Measurements from ENCODE around the gene MED20. TPM values are rescaled to one million over a fixed set of nuclear protein-coding genes. Genes with fewer than 3 reads are reported as not detected.
A peak's percentile ranks its signal among the peaks of the same experiment; 100 is the strongest.

The MED20 gene
- total and polyA plus RNA-seq, 2 donors (not counting 3 experiments of a cell fraction or from before 2014, with no cell fraction given), result 30.4 to 37.8 TPM

- H3K36me3 ChIP-seq (ENCODE audit: control insufficient read depth in 2 of 2, extremely low read depth in 1 of 2, insufficient read depth in 2 of 2, low read length in 2 of 2), result peaks cover 2% of the 10 kb centered on the region in 2 experiments
- intact Hi-C loops (cut with micrococcal nuclease) (loop anchor here (5.0 kb wide), 1 partner anchor 85 kb away; no protein-coding TSS in a partner anchor), dilution Hi-C loops (cut with MboI; ENCODE audit: extremely low pct_ligation_motif_present, low sequenced_read_pairs) (no loop called here)
- H3K27ac ChIP-seq (ENCODE audit: insufficient read depth, low read depth, low read length), result peak overlapping the region; percentile 45
- peak overlapping the region; percentile 14 to 58 (median 56) for H3K4me3 ChIP-seq (replicated peaks in 1 of 3; ENCODE audit: insufficient read depth in 1 of 3, low read depth in 1 of 3, low read length in 3 of 3)
- H4K20me1 ChIP-seq (replicated peaks; ENCODE audit: control insufficient read depth, extremely low read depth, insufficient read depth, low read length), result no peaks in the 10 kb centered on the region
- ChIA-PET POLR2A (interaction anchor here (0.6 to 0.8 kb wide), 2 partner anchors 33 to 47 kb away, joined by 3 to 4 read pairs; partner anchors contain the start of gene USP49), CTCF (interaction anchor here (0.7 to 2.5 kb wide), 7 partner anchors 12 to 156 kb away, joined by 3 to 14 read pairs (median 6); partner anchors contain the start of genes BYSL, MED20 and TOMM6)
- DNase-seq (ENCODE audit: low read depth, low spot score) (peak; percentile 71), FAIRE-seq (no peak)
- H3K27me3 ChIP-seq (ENCODE audit: control insufficient read depth in 2 of 2, insufficient read depth in 2 of 2, low read length in 2 of 2), result no peaks in the 10 kb centered on the region
- no peaks in the 10 kb centered on the region for H3K9me3 ChIP-seq (replicated peaks; ENCODE audit: control insufficient read depth, insufficient read depth, low read length)
- H3K4me1 ChIP-seq (ENCODE audit: control insufficient read depth, extremely low read depth, insufficient read depth, low read length), result peaks cover 34% of the 10 kb centered on the region
- BruUV-seq (replicated peaks), result TSS peak; percentile 45
- H3K9ac ChIP-seq (replicated peaks; ENCODE audit: extremely low read depth, insufficient read depth, low read length), result peak overlapping the region; percentile 36
- TF ChIP-seq, protein P1, sequence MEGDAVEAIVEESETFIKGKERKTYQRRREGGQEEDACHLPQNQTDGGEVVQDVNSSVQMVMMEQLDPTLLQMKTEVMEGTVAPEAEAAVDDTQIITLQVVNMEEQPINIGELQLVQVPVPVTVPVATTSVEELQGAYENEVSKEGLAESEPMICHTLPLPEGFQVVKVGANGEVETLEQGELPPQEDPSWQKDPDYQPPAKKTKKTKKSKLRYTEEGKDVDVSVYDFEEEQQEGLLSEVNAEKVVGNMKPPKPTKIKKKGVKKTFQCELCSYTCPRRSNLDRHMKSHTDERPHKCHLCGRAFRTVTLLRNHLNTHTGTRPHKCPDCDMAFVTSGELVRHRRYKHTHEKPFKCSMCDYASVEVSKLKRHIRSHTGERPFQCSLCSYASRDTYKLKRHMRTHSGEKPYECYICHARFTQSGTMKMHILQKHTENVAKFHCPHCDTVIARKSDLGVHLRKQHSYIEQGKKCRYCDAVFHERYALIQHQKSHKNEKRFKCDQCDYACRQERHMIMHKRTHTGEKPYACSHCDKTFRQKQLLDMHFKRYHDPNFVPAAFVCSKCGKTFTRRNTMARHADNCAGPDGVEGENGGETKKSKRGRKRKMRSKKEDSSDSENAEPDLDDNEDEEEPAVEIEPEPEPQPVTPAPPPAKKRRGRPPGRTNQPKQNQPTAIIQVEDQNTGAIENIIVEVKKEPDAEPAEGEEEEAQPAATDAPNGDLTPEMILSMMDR (IDR thresholded peaks at IDR 0.05; ENCODE audit: extremely low read depth in 1 of 2, insufficient read depth in 1 of 2, low read depth in 1 of 2, low read length in 2 of 2), result no peak
- TF ChIP-seq MAX (IDR thresholded peaks at IDR 0.05; ENCODE audit: insufficient read depth, insufficient read length), result no peak
- TF ChIP-seq GATA2 (IDR thresholded peaks at IDR 0.05; ENCODE audit: insufficient read depth, insufficient read length, low read depth, low read length), result no peak
- peak; percentile 16 for TF ChIP-seq JUN (IDR thresholded peaks at IDR 0.05; ENCODE audit: borderline replicate concordance, insufficient read depth, insufficient read length, low read depth)
- TF ChIP-seq FOS (IDR thresholded peaks at IDR 0.05; ENCODE audit: borderline replicate concordance, insufficient read depth, low read length), result peak; percentile 42
- TF ChIP-seq POLR2A (IDR thresholded peaks at IDR 0.05; ENCODE audit: low read depth, low read length), result no peak
- no peak for TF ChIP-seq MYC (IDR thresholded peaks at IDR 0.05; ENCODE audit: low read depth, low read length)
- TF ChIP-seq POLR2AphosphoS5 (IDR thresholded peaks at IDR 0.05; ENCODE audit: insufficient read depth, low read depth, low read length), result no peak
- no peak for TF ChIP-seq EZH2 (IDR thresholded peaks at IDR 0.05; ENCODE audit: borderline replicate concordance, low read depth, low read length, severe bottlenecking)
- H2AFZ ChIP-seq (ENCODE audit: low read depth, low read length), result peak overlapping the region; percentile 56
- H3K4me2 ChIP-seq (ENCODE audit: insufficient read depth, low read length), result peak overlapping the region; percentile 55
- H3K79me2 ChIP-seq (ENCODE audit: control insufficient read depth, insufficient read depth, low read length), result peaks cover 41% of the 10 kb centered on the region
- no peaks in the 10 kb centered on the region for H3K9me1 ChIP-seq (replicated peaks; ENCODE audit: control insufficient read depth, extremely low read depth, insufficient read depth, low read length)
Observed at GRCh38 chr6:41942067-41942851, 21.3 kb upstream of the MED20 start.

All from endothelial cell of umbilical vein (primary cell).